ENCODE measurements around the gene TTBK1.

DNA sequence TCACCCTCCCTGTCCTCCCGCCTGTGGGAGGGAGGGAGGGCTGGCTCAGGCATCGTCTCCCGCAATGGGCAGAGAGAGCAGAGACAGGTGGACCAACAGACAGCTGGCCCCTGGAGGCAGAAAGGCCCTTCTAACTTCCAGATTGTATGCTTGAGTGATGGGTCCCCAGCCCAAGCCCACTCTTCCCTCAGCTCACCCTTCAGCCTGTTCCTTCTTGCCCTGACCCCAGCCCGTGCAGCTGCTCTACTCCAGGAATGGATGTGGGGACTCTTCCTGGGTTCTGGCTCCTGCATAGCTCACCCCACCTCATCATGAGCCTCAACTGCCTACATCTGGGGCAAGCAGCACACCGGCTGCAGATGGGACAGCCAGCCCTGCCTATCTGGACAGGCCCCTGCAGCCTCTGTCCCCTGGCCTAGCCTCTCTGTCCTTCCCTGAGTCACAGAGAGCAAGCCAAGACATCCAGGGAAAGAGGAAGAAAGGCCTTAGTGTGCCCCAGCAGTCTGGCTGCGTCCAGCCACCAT lies 43.2 kb downstream of the TTBK1 start:
- TF ChIP-seq POLR2A (IDR thresholded peaks at IDR 0.05) (no peak), CTCF (IDR thresholded peaks at IDR 0.05 in 8 of 11, conservative IDR thresholded peaks at IDR 0.05 in 3 of 11) (no peak)
